Measurements from ENCODE around the gene UPK1A. TPM values are rescaled to one million over a fixed set of nuclear protein-coding genes. Genes with fewer than 3 reads are reported as not detected.

Gene UPK1A
- total and polyA plus RNA-seq, 2 donors (not counting 3 experiments of a cell fraction or from before 2014, with no cell fraction given): not detected

DNA sequence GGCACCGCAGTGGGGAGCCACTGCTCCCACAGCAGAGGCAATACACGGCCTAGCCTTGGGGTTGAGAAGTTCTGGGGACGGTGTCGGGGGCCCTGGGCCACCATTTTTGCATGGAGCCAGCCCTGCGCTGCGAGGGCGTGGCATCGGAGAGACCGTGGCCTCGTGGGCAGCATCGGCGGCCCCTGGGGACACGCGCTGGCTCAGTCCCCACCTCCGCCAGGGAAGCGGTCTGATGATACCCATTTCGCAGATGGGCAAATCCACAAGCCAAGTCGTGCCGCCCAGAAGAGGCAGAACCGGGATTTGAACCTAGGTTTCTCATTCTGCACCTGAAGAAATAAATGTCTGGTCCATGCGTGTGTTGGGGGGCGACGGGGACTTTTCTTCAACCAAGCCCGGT lies 1.2 kb upstream of the UPK1A start:
- intact Hi-C loops (cut with micrococcal nuclease) (no loop called here), dilution Hi-C loops (cut with MboI; ENCODE audit: extremely low pct_ligation_motif_present, low sequenced_read_pairs) (no loop called here)
- no peak overlapping the region for H3K4me2 ChIP-seq (ENCODE audit: insufficient read depth, low read length)
- no peaks in the 10 kb centered on the region for H3K79me2 ChIP-seq (ENCODE audit: control insufficient read depth, insufficient read depth, low read length)
- POLR2A ChIA-PET: no interaction called here
- DNase-seq (ENCODE audit: low read depth, low spot score): no peak
- peaks cover 0 to 2% of the 10 kb centered on the region in 2 experiments for H3K36me3 ChIP-seq (ENCODE audit: control insufficient read depth in 2 of 2, extremely low read depth in 1 of 2, insufficient read depth in 2 of 2, low read length in 2 of 2)
- CTCF ChIA-PET: no interaction called here
- H3K9me3 ChIP-seq (replicated peaks; ENCODE audit: control insufficient read depth, insufficient read depth, low read length): no peaks in the 10 kb centered on the region
- FAIRE-seq: no peak
- no TSS peak for BruUV-seq (replicated peaks)
- peaks cover 0 to 1% of the 10 kb centered on the region in 2 experiments for H3K27me3 ChIP-seq (ENCODE audit: control insufficient read depth in 2 of 2, insufficient read depth in 2 of 2, low read length in 2 of 2)
- no peaks in the 10 kb centered on the region for H3K9me1 ChIP-seq (replicated peaks; ENCODE audit: control insufficient read depth, extremely low read depth, insufficient read depth, low read length)
- no peaks in the 10 kb centered on the region for H3K4me1 ChIP-seq (ENCODE audit: control insufficient read depth, extremely low read depth, insufficient read depth, low read length)
- no peaks in the 10 kb centered on the region for H4K20me1 ChIP-seq (replicated peaks; ENCODE audit: control insufficient read depth, extremely low read depth, insufficient read depth, low read length)
- no peak overlapping the region for H3K9ac ChIP-seq (replicated peaks; ENCODE audit: extremely low read depth, insufficient read depth, low read length)
- H2AFZ ChIP-seq (ENCODE audit: low read depth, low read length): no peak overlapping the region
- no peak overlapping the region for H3K27ac ChIP-seq (ENCODE audit: insufficient read depth, low read depth, low read length)
- no peak overlapping the region for H3K4me3 ChIP-seq (replicated peaks in 1 of 3; ENCODE audit: insufficient read depth in 1 of 3, low read depth in 1 of 3, low read length in 3 of 3)
- no peak for TF ChIP-seq FOS (IDR thresholded peaks at IDR 0.05; ENCODE audit: borderline replicate concordance, insufficient read depth, low read length)
- no peak for TF ChIP-seq GATA2 (IDR thresholded peaks at IDR 0.05; ENCODE audit: insufficient read depth, insufficient read length, low read depth, low read length)
- no peak for TF ChIP-seq POLR2A (IDR thresholded peaks at IDR 0.05; ENCODE audit: low read depth, low read length)
- no peak for TF ChIP-seq MYC (IDR thresholded peaks at IDR 0.05; ENCODE audit: low read depth, low read length)
- TF ChIP-seq JUN (IDR thresholded peaks at IDR 0.05; ENCODE audit: borderline replicate concordance, insufficient read depth, insufficient read length, low read depth): no peak
- no peak for TF ChIP-seq MAX (IDR thresholded peaks at IDR 0.05; ENCODE audit: insufficient read depth, insufficient read length)
- TF ChIP-seq, protein P1, sequence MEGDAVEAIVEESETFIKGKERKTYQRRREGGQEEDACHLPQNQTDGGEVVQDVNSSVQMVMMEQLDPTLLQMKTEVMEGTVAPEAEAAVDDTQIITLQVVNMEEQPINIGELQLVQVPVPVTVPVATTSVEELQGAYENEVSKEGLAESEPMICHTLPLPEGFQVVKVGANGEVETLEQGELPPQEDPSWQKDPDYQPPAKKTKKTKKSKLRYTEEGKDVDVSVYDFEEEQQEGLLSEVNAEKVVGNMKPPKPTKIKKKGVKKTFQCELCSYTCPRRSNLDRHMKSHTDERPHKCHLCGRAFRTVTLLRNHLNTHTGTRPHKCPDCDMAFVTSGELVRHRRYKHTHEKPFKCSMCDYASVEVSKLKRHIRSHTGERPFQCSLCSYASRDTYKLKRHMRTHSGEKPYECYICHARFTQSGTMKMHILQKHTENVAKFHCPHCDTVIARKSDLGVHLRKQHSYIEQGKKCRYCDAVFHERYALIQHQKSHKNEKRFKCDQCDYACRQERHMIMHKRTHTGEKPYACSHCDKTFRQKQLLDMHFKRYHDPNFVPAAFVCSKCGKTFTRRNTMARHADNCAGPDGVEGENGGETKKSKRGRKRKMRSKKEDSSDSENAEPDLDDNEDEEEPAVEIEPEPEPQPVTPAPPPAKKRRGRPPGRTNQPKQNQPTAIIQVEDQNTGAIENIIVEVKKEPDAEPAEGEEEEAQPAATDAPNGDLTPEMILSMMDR (IDR thresholded peaks at IDR 0.05; ENCODE audit: extremely low read depth in 1 of 2, insufficient read depth in 1 of 2, low read depth in 1 of 2, low read length in 2 of 2): no peak
- TF ChIP-seq EZH2 (IDR thresholded peaks at IDR 0.05; ENCODE audit: borderline replicate concordance, low read depth, low read length, severe bottlenecking): no peak
- TF ChIP-seq POLR2AphosphoS5 (IDR thresholded peaks at IDR 0.05; ENCODE audit: insufficient read depth, low read depth, low read length): no peak
